Amniotic stem cell (primary cell): Measurements from ENCODE around the gene SDK2.
"Not testable (repeated sequence)": the region's sequence is repeated elsewhere in the genome, so short reads cannot be mapped to it uniquely, and the experiment has no call there.

Experiments
- DNase-seq: peaks from one replicate; lab custom pipeline; 2025; lab: John Stamatoyannopoulos, UW

SDK2 gene

DNA sequence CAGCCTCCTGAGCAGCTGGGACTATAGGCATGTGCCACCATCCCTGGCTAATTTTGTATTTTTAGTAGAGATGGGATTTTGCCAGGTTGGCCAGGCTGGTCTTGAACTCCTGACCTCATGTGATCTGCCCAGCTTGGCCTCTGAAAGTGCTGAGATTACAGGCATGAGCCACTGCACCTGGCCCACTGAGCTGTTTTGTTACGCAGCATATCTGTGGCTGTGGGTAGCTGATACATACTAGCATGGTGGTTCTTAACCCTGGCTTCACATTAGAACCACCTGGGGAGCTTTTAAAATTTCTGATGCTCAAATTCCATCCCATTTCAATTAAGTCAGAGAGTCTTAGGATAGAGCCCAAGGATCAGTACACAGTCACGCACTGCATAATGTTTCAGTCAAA is 190.8 kb downstream of the SDK2 start:
- not testable (repeated sequence) for DNase-seq

DNA sequence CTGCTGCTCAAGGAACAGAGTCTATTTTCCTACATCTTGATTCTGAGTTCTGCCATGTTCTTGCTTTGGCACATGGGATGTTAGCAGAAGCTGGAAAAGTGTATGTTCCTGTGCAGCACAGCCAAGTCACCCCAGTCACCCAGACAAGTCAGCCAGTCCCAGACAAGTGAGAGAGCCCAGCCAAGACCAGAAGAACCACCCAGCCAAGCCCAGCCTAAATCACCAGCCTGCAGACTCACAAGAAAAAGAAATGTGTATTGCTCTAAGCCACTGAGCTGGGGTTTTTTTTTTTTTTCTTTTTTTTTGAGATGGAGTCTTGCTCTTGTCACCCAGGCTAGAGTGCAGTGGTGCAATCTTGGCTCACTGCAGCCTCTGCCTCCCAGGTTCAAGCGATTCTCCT is 191.2 kb downstream of the SDK2 start:
- DNase-seq: no peak

- DNase-seq: no peak
Observed at GRCh38 chr17:73452009-73452408, 192.2 kb downstream of the SDK2 start.

DNA sequence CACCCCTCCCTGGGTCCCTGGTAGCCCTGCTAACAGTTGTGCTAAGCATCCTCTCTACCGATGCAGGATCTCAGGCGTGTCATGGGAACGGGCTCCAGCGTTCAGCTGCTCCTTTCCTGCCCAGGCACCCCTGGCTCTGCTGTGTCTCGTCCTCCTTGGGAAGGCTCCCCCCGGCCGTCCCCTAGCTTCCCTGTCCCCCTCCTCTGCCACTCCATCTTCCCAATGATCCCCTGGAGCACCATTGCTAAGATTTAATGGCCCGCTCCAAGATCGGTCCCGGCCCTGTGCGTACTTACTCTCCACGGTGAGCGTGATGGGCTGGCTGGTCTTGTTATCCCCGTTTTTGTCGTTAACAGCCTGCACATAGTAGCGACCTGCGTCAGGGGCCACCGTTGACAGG is 196.9 kb downstream of the SDK2 start:
- DNase-seq: no peak

GRCh38 chr17:73446617-73447016 is 197.6 kb downstream of the SDK2 start:
- DNase-seq: no peak

DNA sequence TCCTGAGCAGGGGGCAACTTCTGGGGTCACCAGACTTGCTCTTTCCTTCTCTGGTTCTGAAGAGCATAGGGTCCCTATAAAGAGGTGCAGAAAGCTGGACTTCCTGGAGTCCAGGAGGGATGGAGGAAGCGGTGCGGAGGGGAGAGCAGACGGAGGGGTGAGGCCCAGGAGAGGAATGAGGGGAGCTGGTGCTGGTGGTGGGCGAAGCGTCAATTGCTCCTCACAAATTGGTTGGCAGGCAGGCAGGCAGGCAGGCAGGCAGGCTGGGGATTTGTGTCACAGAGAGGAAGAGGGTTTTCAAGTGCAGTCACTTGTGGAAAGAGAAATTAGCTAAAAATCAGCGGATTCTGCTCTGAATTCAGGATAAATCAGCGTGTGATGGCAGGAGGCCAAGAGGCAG is 198.8 kb downstream of the SDK2 start:
- no peak for DNase-seq

DNA sequence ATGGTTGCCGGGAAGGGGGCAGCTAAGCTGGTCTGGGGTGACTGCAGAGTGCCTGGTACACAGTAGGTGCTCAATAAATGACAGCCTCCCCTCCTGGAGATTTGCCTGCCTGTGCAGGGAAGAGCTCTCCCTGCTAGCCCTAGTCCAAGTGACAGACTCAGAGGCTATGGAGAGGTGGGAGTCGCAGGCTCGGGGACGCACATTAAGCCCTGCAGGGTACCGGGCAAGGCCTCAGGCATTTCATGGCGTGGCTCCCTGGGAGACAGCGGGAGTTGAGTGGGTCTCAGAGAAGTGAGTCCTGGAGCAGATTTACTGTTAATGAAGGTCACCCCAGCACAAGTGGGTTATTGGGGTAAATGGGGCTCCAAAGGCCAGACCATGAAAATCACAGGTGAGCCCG is 200.2 kb downstream of the SDK2 start:
- no peak for DNase-seq

DNA sequence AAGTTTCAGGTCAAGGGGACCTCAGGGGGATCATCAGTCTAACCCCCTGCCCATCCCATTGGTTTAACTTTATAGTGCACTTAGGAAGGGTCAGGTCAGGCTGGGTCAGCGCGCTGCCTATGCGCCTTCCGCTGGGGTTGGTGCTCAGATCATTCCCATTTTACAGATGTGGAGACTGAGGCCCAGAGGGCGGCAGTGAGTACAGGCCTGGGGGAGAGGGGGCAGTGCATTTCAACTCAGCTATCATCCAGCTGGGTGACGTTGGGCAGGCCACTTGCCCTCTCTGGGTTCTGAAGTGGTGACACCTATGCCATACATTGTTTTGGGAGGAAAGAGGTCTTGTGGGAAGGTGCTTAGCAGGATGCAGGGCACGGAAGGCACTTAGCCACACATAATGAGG is 204.6 kb downstream of the SDK2 start:
- no peak for DNase-seq

GRCh38 chr17:73437826-73438225 is 206.4 kb downstream of the SDK2 start:
- no peak for DNase-seq

GRCh38 chr17:73436954-73437353 is 207.3 kb downstream of the SDK2 start:
- no peak for DNase-seq

DNA sequence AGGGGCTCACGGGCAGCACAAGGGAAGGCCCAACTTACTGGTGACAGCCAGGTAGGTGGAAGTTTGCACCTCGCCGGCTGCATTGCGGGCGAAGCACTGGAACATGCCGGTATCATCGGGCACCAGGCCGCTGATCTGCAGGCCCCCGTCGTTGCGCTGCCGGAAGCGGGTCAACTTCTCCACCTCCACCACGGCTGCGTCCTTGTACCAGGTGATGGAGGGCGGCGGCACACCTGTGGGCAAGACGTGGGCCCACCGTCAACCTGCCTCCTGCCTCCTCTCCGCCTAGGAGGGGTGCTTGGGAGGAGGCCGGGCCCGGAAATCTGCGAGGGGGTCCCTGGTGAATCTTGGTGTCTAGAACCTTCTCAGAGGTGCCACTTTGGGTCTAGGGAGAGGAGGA is 208.8 kb downstream of the SDK2 start:
- DNase-seq: no peak

- no peak for DNase-seq
Observed at GRCh38 chr17:73434154-73434553, 210.1 kb downstream of the SDK2 start.

DNA sequence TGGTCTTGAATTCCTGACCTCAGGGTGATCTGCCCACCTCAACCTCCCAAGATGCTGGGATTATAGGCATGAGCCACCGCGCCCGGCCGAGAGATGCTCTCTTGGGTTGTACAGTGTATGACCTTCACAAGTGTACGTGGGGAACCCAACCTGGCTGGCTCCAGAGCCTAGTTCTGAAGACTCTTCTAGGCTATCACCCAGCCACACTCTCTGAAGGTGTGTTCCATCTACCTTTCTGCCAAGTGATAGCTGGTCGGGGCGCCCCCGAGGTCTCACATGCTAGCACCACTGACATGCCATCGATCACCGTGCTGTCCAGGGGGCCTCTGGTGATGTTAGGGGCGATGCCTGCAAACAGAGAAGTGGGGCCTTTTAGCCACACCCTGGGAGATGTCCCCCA is 210.7 kb downstream of the SDK2 start:
- DNase-seq: no peak

GRCh38 chr17:73432624-73433190 is 211.5 kb downstream of the SDK2 start:
- no peak for DNase-seq

DNA sequence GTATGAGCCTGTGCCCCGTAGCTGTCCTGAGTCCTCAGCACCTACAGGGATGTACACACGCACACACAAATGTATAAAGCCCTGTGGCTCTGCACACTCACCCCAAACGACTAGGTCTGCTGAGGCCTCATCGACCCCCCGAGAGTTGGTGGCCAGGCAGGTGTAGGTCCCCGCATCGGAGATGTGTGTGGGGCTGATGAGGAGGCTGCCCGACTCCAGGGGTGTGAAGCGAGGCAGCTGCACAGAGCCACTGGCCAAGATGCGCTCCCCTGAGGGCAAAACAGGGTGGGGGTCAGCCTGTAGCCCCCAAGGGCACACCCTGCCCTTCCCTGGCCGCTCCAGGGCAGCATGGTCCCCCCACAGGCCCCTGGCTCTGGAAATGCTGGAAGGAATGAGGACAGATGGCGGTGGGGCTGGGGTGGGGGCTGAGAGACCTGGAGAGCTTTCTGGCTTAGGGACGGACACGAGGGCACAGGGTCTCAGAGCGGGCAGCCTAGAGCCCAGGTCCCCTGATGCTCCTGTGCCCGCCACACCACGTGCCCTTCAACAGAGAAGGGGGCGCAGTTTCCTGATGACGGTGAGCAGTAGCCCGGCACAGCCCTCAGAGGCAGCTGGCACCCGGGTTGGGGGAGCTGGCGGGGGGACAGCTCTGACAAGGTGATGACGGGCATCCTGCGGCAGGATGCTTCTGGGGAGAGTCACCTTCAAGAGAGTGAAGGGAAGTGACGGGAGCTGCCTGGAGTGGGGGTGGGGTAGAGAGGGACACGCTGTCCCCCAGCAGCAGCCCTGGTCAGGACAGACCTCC is 212.6 kb downstream of the SDK2 start:
- no peak for DNase-seq

GRCh38 chr17:73430848-73431247 is 213.4 kb downstream of the SDK2 start:
- no peak for DNase-seq

- DNase-seq: no peak
Observed at GRCh38 chr17:73430165-73430680, 214.0 kb downstream of the SDK2 start.

DNA sequence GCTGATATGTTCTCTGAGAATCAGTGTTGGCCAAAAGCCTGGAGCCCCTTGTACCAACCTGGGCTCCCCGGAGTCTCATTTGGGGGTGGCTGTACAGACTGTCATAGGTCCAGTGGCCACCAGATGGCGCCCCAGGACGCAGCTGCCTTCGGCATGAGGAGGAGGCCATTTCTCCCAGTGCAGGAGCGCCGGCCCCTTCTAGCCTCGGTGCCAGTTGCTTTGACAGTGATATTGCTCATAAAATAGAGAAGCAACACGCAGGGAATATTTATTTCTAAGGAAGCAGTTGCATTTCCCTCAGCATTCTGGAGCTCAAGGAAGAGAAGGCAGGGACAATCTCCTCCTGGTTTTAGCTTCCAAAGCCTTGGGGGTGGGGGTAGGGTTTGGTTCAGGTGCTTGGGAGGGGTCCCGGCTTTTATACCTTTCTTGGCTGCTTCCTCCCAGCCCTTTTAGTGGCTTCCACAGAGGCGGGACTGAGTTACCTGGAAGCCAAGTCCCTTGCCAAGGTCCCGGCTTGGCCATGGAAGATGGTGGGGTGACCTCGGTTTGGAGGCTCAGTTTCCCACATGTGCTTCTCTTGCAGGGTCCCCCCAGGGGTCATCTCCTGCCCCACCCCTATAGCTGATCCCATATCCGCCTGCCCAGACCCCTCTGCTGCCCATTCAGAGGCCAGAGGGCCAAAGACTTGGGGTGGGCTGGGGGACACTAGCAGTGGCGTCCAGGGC is 214.6 kb downstream of the SDK2 start:
- DNase-seq: peak; percentile 58

DNA sequence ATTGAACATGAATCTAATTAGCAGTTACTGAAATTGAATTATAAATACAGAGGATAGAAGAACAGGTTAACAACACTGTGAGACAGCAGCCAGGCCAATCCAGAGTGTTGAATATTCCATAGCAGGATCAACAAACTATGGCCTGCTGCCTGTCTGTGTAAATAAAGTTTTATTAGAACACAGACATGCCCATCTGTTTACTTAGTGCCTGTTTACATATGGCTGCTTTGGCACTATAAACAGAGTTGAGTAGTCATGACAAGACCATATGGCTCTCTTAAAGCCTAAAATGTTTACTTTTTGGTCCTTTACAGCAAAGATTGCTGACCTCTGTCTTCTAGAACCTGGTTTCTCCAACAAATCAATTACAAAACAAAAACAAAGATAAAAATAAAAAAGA is 217.0 kb downstream of the SDK2 start:
- no peak for DNase-seq

GRCh38 chr17:73424571-73424970 is 219.7 kb downstream of the SDK2 start:
- DNase-seq: no peak

- no peak for DNase-seq
Observed at GRCh38 chr17:73423806-73424205, 220.4 kb downstream of the SDK2 start.

GRCh38 chr17:73423159-73423715 is 221.0 kb downstream of the SDK2 start:
- no peak for DNase-seq

DNA sequence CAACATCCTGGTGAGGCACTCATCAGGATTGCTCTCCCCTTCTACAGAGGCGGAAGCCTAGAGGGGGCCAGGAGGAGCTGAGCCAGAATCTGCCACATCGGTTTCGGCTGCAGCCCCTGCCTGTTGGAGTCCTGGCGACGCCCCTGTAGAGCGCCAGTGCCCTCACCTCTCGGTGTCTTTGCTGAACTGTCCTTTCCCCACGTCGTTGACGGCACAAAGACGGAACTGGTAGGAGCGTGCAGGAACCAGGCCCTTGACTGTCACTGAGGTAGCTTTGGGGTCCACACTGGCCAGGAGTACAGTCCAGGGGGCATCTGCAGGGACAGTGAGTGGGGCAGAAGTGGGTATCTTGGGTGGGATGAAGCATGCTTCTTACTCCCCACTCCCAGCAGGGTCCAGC is 222.1 kb downstream of the SDK2 start:
- DNase-seq: no peak
